Keratinocyte (primary cell): ENCODE measurements around the gene TRIM47.

ENCODE experiments used
- CTCF ChIP-seq, 3 experiments: IDR thresholded peaks in 1 of 3; conservative IDR thresholded peaks in 1 of 3; optimal IDR thresholded peaks in 1 of 3; 2 replicates in 2 of 3; 3 replicates in 1 of 3; pipeline versions ENCODE3 to v1.5.1; 2011; ENCODE audit warnings: low read length in 3 of 3, mild to moderate bottlenecking in 3 of 3, moderate library complexity in 2 of 3, control low read depth in 1 of 3, inconsistent platforms in 1 of 3; ENCODE audit not compliant: insufficient read depth in 2 of 3; ENCODE audit errors: extremely low read depth in 1 of 3
- EZH2 ChIP-seq: IDR thresholded peaks from one replicate; pipeline ENCODE4 v1.6.1; 2012; ENCODE audit warnings: inconsistent platforms, mild to moderate bottlenecking, low read length, moderate library complexity

DNA sequence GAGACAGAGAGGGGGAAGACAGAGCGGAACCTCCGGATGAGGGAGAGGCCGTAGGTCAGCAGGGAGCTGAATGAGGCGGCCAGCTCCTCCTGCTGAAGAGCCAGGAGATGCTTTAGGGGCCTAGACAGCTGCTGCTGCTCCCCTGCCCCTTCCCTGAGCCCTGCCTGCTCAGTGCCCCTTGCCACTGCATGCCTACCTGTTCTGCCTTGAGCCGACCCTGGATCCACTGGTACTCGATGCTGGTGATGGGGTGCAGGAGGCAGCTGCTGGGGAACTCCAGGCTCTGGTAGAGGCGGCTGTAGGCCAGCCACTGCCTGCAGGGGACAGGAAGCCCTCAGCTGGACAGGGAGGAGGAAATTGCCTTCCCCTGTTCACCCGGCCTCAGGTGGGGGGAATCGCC is 41.8 kb downstream of the TRIM47 start:
- TF ChIP-seq CTCF (optimal IDR thresholded peaks at IDR 0.05 in 1 of 3, IDR thresholded peaks at IDR 0.05 in 1 of 3, conservative IDR thresholded peaks at IDR 0.05 in 1 of 3; ENCODE audit: extremely low read depth in 1 of 3, insufficient read depth in 2 of 3, low read length in 3 of 3), result no peak
- TF ChIP-seq EZH2, result no peak
